HFF-Myc (cell line): ENCODE measurements around the gene CPN1.
"Not testable (repeated sequence)": the region's sequence is repeated elsewhere in the genome, so short reads cannot be mapped to it uniquely, and the experiment has no call there.

ENCODE experiments used
- DNase-seq: peaks from one replicate; pipeline ENCODE4 v3.0.0-alpha.2; 2011; ENCODE audit warnings: low read depth; ENCODE audit errors: extremely low read depth
- H3K4me3 ChIP-seq: replicated peaks from 2 replicates; pipeline ENCODE4 v1.5.1; 2011; ENCODE audit warnings: low read depth, mild to moderate bottlenecking, control low read depth, low read length
- CTCF ChIP-seq: IDR thresholded peaks from 2 replicates; pipeline ENCODE4 v1.5.1; 2012; ENCODE audit warnings: mild to moderate bottlenecking, low read depth, low read length, control low read depth; ENCODE audit errors: missing control alignments

CPN1 gene

GRCh38 chr10:100103581-100103980 is 21.9 kb upstream of the CPN1 start:
- no peak overlapping the region for H3K4me3 ChIP-seq
- no peak for DNase-seq
- TF ChIP-seq CTCF, result no peak

- no peak for TF ChIP-seq CTCF
- H3K4me3 ChIP-seq, result no peak overlapping the region
- DNase-seq, result no peak
These were observed 19.8 kb upstream of the CPN1 start for GRCh38 chr10:100101192-100102076.

GRCh38 chr10:100100651-100101184 is 19.0 kb upstream of the CPN1 start:
- no peak for TF ChIP-seq CTCF
- no peak overlapping the region for H3K4me3 ChIP-seq
- DNase-seq, result peak; percentile 10

GRCh38 chr10:100089241-100089640 is 7.6 kb upstream of the CPN1 start:
- H3K4me3 ChIP-seq, result no peak overlapping the region
- no peak for DNase-seq
- TF ChIP-seq CTCF, result no peak

GRCh38 chr10:100086708-100087107 is 5.0 kb upstream of the CPN1 start:
- not testable (repeated sequence) for DNase-seq, H3K4me3 ChIP-seq

GRCh38 chr10:100085596-100085995 is 3.9 kb upstream of the CPN1 start:
- no peak for TF ChIP-seq CTCF
- no peak overlapping the region for H3K4me3 ChIP-seq
- no peak for DNase-seq

- no peak for DNase-seq
- no peak overlapping the region for H3K4me3 ChIP-seq
- no peak for TF ChIP-seq CTCF
These were observed 2.0 kb upstream of the CPN1 start for GRCh38 chr10:100083623-100084022.

- H3K4me3 ChIP-seq, result not testable (repeated sequence)
- DNase-seq, result peak; percentile 4
These were observed 607 bp upstream of the CPN1 start for GRCh38 chr10:100082276-100082675.
